Stimulated activated CD4-positive, alpha-beta T cell treated with anti-CD3 and anti-CD28 coated beads, Interleukin-4, amount 100 ng/mL, for 48 hours (primary cell): ENCODE results near the gene LRG1.
A peak's percentile ranks its signal among the peaks of the same experiment; 100 is the strongest.
"Not testable (repeated sequence)": the region's sequence is repeated elsewhere in the genome, so short reads cannot be mapped to it uniquely, and the experiment has no call there.

Experiments used
- DNase-seq, 2 donors: peaks; one replicate each; pipeline ENCODE4 v3.0.0-alpha.2; 2020; ENCODE audit warnings: low read depth in 2 of 2

LRG1 gene

DNA sequence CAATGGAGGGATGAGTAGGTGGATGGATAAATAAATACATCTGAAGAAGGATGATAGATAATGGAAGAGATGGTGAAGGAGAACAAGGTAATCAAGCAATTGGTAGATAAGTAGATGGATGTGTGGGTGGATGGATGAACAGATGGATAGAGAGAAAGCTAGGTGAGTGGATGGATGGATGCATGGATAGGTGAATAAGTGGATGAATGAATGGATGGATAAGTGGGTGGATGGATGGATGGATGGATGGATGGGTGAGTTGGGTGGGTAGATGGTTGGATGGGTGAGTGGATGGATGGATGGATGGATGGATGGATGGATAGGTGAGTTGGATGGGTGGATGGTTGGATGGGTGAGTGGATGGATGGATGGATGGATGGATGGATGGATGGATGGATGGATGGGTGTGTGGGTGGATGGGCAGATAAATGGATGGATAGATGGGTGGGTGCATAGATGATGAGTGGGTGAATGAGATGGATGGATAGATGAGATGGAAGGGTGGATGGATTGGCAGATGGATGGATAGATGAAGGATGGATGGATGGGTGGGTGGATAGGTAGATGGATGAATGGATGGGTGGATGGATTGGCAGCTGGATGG is 13.4 kb upstream of the LRG1 start:
- DNase-seq, result no peak

DNA sequence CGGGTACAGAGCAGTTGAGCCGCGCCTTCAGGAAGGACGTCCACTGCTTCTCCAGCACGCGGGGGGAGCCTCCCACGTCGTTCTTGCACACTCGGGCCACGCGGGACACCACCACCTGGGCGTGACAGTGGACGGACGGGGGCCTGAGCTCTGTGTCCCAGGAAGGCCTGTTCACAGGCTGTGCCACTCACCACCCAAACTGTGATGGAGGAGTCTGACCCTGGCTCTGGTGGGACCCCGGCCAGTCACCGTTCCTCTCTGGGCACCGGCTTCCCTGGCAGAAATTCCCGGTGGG is 12.6 kb upstream of the LRG1 start:
- DNase-seq, result no peak

DNA sequence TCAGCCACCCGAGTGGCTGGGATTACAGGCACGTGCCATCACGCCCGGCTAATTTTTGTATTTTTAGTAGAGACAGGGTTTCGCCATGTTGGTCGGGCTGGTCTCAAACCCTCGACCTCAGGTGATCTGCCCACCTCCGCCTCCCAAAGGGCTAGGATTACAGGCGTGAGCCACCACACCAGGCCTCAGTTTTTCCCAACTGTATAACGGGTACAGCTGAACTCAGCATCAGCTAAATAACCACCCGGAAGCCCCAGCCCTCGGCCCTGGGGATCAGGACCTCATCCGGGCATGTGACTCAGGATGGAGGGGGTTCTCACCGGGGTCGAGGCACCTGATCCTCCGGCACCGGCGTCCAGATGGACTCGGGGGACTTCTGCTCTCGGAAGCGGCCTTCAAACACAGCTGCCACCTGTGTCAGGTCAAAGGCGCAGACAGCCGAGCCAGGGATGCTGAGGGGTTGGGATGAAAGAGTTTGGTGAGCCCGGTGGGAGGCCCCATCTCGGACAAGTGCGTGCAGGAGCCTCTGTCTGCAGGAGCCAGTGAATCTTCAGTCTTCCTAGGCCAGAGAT is 10.7 kb upstream of the LRG1 start:
- DNase-seq, result no peak

DNA sequence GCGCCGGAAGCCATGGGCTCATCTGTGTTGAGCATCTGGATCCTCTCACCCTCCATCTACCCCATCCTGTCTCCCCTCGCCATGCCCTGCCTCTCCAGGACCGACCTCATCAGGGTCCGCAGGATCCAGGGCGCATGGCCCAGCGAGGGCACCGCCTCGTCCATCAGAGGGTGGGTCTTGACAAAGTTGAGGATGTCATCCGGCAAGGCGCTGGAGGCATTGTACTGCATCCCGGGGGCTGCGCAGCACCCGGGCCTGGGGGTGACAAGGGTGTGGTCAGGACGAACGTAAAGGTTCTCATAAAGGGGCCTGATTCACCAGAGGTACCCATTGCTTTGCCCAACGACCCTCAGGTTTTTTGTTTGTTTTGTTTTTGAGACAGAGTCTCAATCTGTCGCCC is 10.2 kb upstream of the LRG1 start:
- DNase-seq, result no peak

DNA sequence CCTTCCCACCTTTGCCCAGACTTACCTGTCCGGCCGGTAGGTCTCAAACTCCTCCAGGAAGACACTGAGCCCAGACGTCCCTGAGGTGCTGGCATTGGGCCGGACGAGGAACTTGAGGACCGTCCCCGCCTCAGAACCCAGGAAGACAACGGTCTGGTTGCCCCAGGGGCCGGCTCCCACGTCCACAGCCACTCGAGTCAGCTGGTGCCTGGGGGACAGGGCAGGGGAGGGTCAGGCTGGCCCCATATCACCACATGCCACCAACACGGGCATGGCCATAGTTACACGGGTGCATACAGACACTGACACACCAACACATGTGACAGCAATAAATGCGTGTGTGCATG is 8.4 kb upstream of the LRG1 start:
- no peak for DNase-seq

DNA sequence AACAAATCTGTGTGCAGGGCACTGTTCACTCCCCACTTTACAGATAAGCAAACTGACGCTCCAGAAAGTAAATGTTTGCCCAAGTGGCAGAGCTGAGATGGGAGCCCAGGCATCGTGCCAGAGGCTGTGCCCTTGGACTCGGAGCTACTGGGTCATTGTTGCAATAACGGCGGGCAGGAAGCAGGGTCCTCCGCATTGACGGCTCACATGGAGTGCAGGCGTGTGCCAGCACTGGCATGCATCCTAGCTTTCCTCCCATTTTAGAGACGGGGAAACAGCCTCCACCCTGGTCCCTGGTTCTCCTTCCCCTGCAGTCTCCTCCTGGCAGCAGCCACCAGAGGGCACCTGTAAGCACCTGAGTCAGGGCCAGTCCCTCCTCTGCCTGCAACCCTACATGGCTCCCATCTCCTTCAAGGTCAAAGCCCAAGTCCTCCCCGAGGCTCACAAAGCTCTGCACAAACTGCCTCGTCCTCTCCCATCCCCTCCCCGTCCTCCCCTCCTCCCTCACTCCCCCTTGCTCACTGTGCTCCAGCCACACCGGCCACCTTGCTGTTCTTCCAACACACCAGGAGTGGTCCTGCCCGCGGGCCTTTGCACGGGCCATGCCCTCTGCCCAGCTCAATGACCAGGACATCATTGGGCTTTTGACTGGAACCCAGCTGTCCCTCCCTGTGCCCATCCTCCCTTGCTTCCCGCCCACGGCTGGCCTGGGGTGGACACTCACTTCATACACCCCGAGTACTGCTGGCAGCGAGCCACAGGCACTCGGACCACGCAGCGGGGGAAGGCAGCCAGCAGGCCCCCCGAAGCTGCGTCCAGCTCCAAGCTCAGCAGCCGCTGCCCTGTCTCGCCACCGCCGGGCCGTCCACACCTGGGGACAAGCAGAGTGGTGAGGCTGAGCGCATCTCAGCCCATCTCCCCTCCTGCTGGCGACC is 7.7 kb upstream of the LRG1 start:
- no peak for DNase-seq

DNA sequence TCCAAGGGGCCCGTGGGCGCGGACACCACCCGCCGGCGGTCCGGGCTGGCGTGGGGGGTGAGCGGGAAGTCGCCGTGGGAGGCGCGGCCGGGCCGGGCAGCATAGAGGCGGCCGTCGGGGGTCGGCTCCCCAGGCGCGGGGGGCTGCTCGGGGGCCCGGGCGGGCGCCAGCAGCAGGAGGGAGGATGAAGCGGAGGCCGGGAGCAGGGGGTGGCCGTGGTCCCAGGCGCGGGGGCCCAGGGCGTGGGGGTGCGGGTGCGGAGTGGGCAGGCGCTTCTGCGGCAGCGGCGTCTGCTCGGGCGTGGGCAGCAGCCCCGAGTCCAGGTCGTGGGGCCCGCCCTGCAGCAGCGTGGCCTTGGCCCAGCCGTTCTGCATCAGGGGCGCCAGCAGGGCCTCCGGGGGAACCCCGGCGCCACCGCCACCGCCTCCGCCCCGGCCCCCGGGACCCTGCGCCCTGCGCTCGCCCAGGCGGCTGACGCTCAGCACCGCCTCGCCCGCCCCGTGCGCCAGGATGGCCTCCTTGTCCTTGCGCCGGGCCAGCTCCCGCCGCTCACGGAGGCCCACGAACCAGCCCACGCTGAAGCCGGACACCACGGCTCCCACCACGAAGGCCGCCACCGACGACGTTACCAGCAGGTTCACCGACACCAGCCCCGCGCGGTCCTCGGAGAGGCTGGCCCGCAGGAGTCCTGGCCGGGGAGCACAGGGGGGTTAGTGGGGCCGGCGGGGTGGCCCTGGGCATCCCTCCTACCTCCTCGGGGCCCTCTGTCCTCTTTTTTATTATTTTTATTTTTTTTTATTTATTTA is 4.2 kb upstream of the LRG1 start:
- no peak for DNase-seq

DNA sequence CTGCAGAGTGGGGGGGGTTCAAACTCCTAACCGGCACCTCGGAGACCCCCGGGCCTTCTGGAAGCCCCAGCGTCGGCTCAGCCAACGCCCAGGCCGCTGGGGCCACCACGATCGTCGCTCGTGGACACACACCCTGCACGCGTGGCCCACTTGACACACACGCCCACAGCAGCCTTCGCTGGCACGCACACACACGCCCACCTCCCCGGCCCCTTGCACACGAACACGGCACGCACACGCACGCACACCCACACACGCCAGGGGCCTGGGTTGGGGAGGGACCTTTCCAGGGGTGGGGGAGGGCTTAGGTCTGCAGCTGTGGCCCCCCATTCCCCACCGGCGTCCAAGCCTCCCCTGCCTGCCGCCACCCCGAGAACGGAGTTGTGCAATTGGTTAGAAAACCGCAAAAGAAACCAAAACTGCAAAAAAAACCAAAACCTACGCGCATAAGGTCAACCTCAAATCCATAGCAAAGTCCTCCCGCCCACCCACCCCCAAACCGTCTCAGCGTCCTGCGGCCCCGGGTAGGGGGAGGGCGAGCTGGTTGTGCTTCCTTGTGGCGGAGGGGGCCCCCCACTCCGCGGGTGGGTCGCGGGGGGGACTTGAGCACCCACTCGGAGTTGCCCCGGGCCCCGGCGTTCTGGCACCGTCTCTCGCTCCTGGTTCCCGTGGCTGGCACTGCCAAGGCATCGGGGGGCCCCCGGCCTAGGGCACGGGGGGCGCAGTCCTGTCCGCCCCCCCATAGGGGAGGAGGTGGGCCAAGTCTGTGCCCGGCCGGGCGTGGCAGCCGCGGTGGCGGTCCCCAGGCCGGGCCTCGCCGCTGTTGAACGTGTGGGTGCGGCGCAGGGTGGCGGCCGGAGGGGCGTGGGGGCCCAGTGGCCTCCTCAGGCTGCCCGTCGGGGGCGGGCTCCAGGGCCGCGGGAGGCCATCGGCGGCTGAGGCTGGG is 3.3 kb upstream of the LRG1 start:
- DNase-seq, result no peak

DNA sequence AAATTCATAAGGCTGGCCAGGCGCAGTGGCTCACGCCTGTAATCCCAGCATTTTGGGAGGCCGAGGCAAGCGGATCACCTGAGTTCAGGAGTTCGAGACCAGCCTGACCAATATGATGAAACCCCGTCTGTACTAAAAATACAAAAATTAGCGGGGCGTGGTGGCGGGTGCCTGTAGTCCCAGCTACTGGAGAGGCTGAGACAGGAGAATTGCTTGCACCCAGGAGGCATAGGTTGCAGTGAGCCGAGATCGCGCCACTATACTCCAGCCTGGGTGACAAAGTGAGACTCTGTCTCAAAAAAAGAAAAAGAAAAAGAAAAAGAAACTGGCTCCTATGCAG is 1.9 kb upstream of the LRG1 start:
- DNase-seq, result not testable (repeated sequence)

DNA sequence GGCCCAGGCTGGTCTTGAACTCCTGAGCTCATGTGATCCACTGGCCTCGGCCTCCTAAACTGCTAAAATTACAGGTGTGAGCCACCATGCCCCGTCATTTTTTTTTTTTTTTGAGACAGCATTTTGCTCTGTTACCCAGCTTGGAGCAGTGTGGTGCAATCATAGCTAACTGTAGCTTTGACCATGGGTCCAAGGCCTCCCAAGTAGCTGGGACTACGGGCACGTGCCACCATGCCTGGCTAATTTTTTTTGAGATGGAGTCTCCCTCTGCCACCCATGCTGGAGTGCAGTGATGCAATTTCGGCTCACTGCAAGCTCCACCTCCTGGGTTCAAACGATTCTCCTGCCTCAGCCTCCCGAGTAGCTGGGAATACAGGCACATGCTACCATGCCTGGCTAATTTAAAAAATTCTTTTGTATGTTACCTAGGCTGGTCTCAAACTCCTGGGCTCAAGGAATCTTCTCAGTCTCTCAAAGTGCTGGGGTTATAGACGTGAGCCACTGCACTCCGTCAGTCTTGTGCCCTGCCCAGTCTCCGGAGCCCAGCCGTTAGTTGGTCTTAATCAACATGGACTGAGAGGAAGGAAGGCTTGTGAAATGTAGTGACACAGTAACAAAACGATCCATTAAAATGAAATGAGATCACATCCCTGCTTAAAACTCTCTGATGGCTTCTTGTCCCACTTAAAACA is 1.4 kb upstream of the LRG1 start:
- no peak for DNase-seq

DNA sequence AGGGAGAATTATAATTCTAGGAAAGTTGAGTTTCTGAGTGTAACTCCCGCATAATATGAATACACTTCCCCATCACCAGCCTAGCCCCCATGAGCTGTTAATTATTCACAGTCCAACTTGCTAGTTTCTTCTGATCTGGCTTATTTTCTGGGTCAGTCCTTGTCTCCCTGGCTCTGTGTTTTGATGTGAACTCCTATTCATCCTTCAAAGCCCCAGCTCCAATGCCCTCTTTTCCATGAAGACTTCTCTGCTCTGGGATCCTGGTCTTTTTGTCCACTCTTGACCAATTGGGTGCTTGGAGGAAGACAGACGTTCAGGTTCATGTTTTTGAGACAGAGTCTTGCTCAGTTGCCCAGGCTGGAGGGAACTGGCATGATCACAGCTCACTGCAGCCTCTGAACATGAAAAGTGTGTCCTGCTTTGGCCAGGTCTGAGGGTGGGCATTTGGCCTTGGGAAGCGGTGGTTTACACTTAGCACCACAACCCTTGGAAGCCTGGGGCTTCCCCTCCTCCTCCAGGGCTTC is 605 bp downstream of the LRG1 start:
- no peak for DNase-seq

DNA sequence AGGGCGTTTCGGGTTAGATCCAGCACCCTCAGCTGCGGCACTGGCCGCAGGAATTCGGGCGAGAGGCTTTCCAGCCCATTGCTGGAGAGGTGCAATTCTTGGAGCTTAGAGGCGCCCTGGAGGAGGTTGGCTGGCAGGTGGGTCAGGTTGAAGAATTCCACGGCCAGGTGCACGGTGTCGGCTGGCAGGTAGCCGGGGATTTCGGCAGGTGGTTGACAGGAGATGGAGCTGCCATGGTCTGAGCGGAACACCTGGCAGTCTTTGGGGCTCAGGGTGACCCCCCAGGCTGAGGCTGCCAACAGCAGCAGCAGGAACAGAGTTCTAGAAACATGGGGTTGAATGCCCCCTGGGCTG is 1.3 kb downstream of the LRG1 start:
- no peak for DNase-seq

DNA sequence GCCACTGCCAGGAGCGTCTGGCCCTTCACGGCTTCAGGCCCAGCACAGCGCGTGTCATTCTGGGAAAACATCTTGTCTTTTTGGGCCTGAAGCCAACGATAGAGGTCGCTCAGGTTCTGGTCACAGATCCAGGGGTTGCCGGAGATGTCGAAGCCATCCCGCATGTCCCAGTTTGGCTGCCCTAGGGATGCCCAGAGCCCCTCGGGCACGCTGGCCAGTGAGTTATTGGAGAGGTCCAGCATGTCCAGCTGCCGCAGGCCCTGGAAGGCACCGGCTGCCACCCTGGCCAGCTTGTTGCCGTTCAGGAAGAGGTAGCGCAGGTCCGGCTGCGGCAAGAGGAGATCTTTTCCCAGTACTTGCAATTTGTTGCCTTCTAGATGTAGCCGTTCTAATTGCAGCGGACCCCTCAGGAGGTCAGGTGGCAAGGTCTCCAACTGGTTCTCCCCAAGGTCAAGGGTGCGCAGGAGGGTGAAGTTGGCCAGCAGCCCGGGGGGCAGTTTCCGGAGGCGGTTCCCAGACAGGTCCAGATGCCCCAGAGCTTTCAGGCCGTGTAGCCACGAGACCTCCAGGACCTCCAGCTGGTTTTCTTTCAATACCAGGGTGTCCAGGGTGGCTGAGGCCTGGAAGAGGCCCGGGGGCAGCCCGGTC is 1.8 kb downstream of the LRG1 start:
- DNase-seq, result no peak

DNA sequence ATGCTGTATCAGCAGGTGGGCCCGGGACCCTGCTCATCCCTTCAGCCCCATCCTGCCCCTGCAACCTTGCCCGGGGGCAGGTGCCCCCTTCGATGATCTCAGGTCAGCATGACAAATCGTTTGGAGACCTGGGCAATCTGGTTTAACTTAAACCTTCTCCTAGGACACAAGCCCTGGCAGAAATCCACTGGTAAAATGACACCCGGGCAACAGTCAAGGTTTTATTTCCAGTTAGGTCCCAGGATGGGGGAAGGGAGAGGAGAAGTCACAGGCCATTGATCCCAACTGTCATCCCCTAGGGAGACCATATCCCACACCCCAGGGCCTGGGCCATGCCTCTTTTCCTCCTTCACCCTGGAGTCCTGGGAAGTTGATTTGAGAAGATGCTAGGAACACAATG is 3.0 kb downstream of the LRG1 start:
- DNase-seq, result no peak

DNA sequence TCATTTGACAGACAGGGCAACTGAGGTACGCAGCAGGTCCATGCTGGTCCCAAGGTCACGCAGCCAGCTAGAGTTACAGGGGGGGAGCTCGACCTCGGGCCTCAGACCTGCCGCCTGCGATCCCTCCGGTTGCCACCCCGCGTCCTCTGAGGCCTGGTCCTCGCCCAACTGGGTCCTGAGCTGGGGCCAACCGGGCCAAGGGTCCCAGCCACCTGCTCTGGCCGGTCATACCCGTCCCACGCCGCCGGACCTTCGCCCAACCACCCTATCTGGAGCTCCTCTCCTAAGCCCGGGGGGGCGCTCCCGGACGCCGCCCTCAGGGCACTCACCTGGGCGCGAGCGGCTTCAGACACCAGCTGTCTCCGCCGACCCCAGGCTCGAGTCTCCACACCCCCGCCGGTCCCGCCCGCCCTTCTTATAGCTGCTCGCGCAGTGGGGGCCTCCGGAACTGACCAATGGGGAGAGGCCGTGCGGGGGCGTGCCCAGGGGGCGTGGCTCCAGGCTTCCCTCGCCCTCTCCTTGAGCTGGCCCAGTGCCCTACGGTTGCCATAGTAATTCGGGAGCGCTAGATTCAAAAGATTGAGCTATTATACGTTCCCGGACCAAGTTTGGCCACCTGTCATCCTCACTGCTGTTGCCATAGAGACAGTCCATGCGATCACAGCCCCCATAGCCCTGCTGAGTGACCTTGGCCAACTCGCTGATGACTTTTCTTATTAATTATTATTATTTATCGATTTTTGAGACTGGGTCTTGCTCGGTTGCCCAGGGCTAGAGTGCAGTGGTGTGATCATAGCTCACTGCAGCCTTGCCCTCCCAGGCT is 4.8 kb downstream of the LRG1 start, which contains the start of gene PLIN5:
Gene PLIN5 (minus strand): TSS at position 389 of the 823 bp plus-strand sequence. CDS start 1,150 bp downstream, outside the sequence.
- DNase-seq, result peak; percentile 30 to 32

DNA sequence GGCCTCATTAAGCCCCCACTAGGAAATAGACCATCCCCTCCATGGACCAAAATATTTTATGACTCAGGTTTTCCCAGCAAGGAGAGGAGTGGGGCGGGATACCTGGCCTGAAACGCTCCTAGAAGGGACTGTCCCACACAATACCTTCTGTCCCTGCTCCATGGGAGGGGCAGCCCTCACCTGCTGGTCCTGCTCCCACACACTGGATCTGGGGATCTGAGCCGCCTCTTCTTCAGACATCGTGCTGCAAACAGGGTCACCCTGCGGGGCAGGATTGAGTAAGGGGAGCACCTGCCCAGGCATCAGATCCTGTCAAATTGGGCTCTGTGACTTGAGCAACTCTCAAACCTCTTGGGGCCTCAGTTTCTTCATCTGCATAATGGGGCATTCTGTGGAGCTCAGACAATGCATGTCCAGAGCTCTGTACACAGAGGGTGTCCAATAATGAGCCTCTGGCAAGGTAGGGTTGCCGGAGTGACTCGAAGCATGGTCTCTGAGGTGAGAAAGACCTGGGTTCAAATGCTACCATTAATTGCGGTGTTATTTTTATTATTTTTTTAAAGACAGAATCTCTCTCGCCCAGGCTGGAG is 5.9 kb downstream of the LRG1 start:
- no peak for DNase-seq

DNA sequence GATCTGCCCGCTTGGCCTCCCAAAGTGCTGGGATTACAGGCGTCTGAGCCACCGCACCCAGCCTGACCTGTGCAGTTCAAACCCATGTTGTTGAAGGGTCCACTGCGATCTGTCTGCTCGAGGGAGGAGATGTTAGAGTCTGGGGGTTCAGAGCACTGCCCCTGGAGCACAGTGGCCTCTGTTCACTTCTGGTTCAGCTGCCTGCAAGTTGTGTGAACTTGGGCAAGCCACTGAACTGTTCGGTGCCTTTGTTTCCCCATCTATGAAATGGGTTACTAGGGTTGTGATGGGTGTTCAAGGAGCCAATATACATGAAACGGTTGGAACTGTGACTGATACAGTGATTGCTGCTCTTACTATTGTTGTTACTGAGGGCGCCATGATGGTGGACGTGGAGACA is 6.5 kb downstream of the LRG1 start:
- no peak for DNase-seq

DNA sequence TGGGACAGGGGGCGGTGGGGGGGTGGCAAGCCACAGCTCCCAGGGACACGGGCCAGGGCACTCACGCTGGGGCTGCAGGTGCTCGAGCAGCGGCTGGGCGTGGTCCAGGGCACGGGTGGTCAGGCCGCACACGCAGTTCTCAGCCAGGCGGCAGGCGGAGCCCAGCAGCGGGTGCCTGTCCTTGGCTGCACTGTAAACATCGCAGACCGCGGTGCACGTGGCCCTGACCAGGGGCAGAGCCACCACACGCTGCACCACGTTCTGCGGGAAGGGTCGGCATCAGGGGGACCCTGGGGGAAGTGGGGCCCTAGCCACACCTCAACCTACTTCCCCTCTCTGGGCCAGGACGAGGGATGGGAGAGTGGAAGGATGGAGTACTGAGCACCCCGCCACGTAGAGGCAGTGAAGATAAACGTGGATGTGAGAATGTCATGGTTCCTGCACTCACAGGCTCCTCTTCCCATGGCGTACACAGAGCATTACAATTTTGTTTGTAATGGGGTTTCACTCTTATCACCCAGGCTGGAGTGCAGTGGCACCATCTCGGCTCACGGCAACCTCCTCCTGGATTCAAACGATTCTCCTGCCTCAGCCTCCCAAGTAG is 8.2 kb downstream of the LRG1 start:
- no peak for DNase-seq
